Glutamatergic neuron (in vitro differentiated cells): ENCODE measurements around the gene TNFRSF4. TPM values are rescaled to one million over a fixed set of nuclear protein-coding genes. Genes with fewer than 3 reads are reported as not detected.
"Not testable (repeated sequence)": the region's sequence is repeated elsewhere in the genome, so short reads cannot be mapped to it uniquely, and the experiment has no call there.

Source experiments
- DNase-seq: peaks from one replicate; pipeline ENCODE4 v3.0.0; 2022
- H3K27ac Mint-ChIP-seq: one replicate; pipeline ENCODE4 v1.8.0; 2020; ENCODE audit warnings: mild to moderate bottlenecking, mixed read lengths, inconsistent platforms; ENCODE audit not compliant: unreplicated experiment
- H3K27me3 Mint-ChIP-seq: one replicate; pipeline ENCODE4 v1.8.0; 2020; ENCODE audit warnings: mild to moderate bottlenecking, moderate library complexity, mixed read lengths, inconsistent platforms; ENCODE audit not compliant: unreplicated experiment
- H3K36me3 Mint-ChIP-seq: one replicate; pipeline ENCODE4 v1.8.0; 2020; ENCODE audit warnings: mild to moderate bottlenecking, mixed read lengths, inconsistent platforms; ENCODE audit not compliant: unreplicated experiment
- H3K4me1 Mint-ChIP-seq: one replicate; pipeline ENCODE4 v1.8.0; 2020; ENCODE audit warnings: mild to moderate bottlenecking, low read depth, mixed read lengths, inconsistent platforms; ENCODE audit not compliant: unreplicated experiment
- H3K4me3 Mint-ChIP-seq: one replicate; pipeline ENCODE4 v1.8.0; 2020; ENCODE audit warnings: mild to moderate bottlenecking, mixed read lengths, inconsistent platforms; ENCODE audit not compliant: unreplicated experiment
- H3K9me3 Mint-ChIP-seq: one replicate; pipeline ENCODE4 v1.8.0; 2020; ENCODE audit warnings: mild to moderate bottlenecking, moderate library complexity, mixed read lengths, inconsistent platforms; ENCODE audit not compliant: unreplicated experiment
- CTCF ChIP-seq: fragments of 200-600 bp; sonication (generic); IDR thresholded peaks from one replicate; pipeline ENCODE4 v1.5.0; 2021; ENCODE audit not compliant: partially characterized antibody, unreplicated experiment
- total RNA-seq: library from RNA; stranded (reverse); fragmentation: NEBNext Ultra II Directional; extraction: Animal tissue kit (Norgen Biotek cat#: 25700); gene quantifications from one replicate; pipeline ENCODE4 v1.2.1, GENCODE V29; 2021; ENCODE audit not compliant: unreplicated experiment

Gene TNFRSF4
- total RNA-seq, 1 donor from 2014 or later: 0.29 TPM

- TF ChIP-seq CTCF: no peak
- Mint-ChIP-seq H3K4me3 (no peak overlapping the region), H3K4me1 (peaks cover 12% of the 10 kb centered on the region), H3K27ac (no peak overlapping the region), H3K27me3 (peaks cover 5% of the 10 kb centered on the region), H3K9me3 (peaks cover 13% of the 10 kb centered on the region), H3K36me3 (no peaks in the 10 kb centered on the region)
- DNase-seq: no peak
Observed at GRCh38 chr1:1255078-1255477, 41.1 kb upstream of the TNFRSF4 start.

GRCh38 chr1:1254667-1254998 is 40.7 kb upstream of the TNFRSF4 start:
- no peak overlapping the region for H3K27ac Mint-ChIP-seq
- no peak for DNase-seq
- H3K9me3 Mint-ChIP-seq: peaks cover 11% of the 10 kb centered on the region
- H3K27me3 Mint-ChIP-seq: peaks cover 5% of the 10 kb centered on the region
- no peak for TF ChIP-seq CTCF
- H3K4me1 Mint-ChIP-seq: peaks cover 7% of the 10 kb centered on the region
- no peak overlapping the region for H3K4me3 Mint-ChIP-seq
- H3K36me3 Mint-ChIP-seq: no peaks in the 10 kb centered on the region

- H3K9me3 Mint-ChIP-seq: peaks cover 8% of the 10 kb centered on the region
- TF ChIP-seq CTCF: no peak
- no peak overlapping the region for H3K4me3 Mint-ChIP-seq
- H3K4me1 Mint-ChIP-seq: peaks cover 7% of the 10 kb centered on the region
- H3K27me3 Mint-ChIP-seq: peaks cover 4% of the 10 kb centered on the region
- DNase-seq: no peak
- H3K36me3 Mint-ChIP-seq: no peaks in the 10 kb centered on the region
- H3K27ac Mint-ChIP-seq: no peak overlapping the region
Observed at GRCh38 chr1:1253972-1254666, 40.2 kb upstream of the TNFRSF4 start.

- no peaks in the 10 kb centered on the region for H3K36me3 Mint-ChIP-seq
- no peak overlapping the region for H3K4me3 Mint-ChIP-seq
- peaks cover 4% of the 10 kb centered on the region for H3K27me3 Mint-ChIP-seq
- no peak overlapping the region for H3K27ac Mint-ChIP-seq
- TF ChIP-seq CTCF: no peak
- peaks cover 7% of the 10 kb centered on the region for H3K4me1 Mint-ChIP-seq
- H3K9me3 Mint-ChIP-seq: peaks cover 4% of the 10 kb centered on the region
- no peak for DNase-seq
Observed at GRCh38 chr1:1253314-1253713, 39.4 kb upstream of the TNFRSF4 start.

- Mint-ChIP-seq H3K4me1 (peaks cover 2% of the 10 kb centered on the region), H3K27ac (no peak overlapping the region), H3K36me3 (no peaks in the 10 kb centered on the region), H3K4me3 (no peak overlapping the region), H3K9me3 (peaks cover 4% of the 10 kb centered on the region), H3K27me3 (no peaks in the 10 kb centered on the region)
- no peak for TF ChIP-seq CTCF
- no peak for DNase-seq
Observed at GRCh38 chr1:1250786-1251284, 36.9 kb upstream of the TNFRSF4 start.

GRCh38 chr1:1248009-1248913 is 34.3 kb upstream of the TNFRSF4 start:
- H3K4me3 Mint-ChIP-seq, H3K4me1 Mint-ChIP-seq, H3K9me3 Mint-ChIP-seq, H3K27ac Mint-ChIP-seq, H3K27me3 Mint-ChIP-seq, DNase-seq, H3K36me3 Mint-ChIP-seq: not testable (repeated sequence)
